Fibroblast of peridontal ligament (primary cell): ENCODE results near the gene MAGI2.

Experiments used
- DNase-seq: peaks from one replicate; pipeline ENCODE4 v3.0.0-alpha.2; 2010; ENCODE audit errors: extremely low read depth

The MAGI2 gene

DNA sequence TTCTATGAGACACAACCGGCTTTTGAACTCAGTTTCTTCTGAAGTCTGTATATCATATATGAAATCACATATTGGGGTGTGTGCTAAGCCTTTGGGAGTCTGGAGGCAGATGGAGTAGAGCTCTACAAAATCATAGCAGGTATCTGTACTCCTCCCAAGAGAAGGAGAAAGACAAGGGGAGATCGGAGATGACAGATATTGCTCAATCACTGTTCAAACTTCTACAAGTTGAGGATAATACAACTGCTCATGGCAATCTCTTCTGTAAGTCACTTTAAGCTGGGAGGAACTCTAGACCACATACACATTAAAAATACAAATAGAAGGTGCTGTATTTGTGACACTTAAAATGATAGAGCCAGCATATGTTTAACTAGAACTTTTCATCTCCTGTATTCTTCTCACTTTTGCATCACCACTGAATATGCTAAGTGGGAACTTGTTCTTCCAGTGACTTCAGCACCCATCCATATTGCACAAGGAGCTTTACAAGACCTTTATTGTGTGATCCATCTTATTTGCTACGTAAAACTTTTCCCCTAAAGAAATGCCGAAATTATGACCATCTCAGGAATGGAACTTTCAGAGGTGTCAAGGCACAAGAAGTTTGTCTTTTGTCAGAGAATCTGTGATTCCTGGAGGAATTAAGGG, 1273.5 kb downstream of the MAGI2 start:
- no peak for DNase-seq

DNA sequence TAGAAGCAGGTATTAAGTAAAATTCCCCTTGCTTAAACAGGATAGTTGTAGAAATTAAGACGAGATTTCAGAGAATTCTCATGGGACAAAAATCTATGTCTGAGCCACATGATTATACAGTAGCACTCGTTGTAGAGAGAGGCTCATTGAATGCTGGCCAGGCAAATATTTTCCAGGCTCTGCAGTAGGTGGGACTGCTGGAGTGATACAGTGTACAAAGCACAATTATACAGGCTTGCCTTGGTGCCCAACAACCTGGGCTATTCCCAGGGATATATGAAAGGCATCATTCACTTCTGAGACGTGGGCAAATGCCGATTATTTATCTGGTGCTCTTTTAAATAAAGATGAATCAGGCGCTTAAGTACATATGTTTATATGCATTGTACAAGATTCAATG, 1274.3 kb downstream of the MAGI2 start:
- DNase-seq = no peak

DNA sequence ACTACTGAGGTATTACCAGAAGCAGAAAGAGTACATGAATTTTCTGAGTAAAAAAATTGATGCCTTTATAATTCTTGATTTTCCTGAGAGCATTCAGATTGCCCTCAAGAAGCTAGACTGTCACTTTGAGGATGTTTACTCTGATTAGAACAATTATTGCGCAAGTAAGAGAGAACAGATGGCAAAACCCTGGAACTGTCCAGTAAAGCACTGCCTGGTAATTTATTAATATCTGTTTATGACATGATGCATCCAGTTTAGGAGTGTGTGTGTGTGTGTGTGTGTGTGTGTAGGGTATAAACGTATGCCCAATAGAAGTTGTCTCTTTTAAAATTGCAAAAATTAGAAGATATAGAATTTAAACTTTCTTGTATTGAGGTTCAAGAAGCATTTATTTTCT, 1275.1 kb downstream of the MAGI2 start:
- DNase-seq = peak; percentile 23

DNA sequence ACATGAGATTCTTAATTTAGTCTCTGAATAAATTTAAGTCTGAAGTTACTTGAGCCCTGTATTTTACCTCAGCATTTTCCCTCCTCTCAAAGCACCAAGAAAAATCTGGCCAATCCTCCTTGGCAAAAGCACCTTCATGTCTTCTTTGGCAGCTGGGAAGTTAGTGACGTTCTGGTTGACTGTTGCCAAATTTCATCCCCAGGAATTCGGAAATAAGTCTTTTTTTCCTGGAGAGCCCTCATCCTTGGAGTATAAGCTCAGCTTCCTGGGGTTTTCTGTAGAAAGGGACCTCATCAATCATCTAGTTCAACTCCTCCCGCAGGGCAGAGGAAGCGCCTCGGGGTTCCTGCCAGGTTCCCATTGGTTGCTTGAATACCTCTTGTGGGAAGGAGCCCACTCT, 1277.3 kb downstream of the MAGI2 start:
- peak; percentile 57 for DNase-seq

DNA sequence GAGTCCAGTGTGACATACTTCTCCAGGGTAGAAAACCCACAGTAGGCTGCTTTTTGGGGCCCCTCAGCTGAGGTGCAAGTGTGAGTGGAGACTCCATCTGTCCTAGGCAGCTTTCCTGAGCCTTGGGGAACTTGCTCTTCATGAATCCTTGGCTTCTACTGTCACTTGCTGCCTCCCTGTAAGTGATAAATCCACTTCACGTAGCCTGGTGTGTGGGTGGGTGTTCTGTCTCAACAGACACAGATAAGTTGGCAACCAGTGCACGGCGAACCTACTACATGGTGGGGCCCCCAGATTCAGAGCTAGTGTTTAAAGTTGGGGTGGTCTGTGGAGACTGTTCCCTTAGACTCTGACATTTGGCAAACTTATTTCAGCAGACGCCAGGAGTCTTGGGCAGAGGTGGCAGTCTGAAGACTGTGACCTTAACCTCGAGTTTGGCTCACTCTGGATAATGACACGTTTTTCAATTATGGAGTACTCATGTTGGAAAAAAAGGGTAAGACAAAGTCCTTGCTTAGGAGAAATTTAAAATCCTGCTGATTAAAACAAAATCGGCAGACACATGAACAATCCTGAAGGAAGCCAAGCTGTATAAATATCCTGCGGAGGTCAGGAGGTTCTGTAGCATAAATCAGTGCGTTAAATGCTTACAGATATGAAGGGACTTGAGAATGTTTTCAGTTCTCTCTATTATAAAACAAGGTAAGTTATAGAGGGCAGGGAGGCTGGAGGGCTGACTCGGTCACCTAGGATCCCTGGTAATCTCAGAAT, 1278.0 kb downstream of the MAGI2 start:
- no peak for DNase-seq

DNA sequence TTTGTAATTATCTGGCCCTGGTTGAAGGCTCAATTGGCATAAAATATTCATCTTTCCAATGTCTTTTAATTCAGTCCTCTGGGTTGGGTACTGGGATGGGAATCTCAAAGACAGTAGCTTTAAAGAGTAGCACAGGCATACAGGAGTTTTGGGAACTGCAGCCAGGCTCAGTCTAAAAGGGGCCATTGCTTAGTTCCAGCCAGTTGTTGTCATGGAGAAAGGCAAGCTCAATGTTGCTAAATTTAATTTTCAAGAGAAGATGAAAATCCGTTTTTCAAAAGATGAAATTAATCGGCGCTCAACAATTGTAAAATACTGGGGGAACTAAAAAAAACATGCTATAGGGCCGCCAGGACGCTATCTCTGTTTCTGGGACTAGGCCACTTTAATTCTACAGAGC, 1279.8 kb downstream of the MAGI2 start:
- DNase-seq = no peak

DNA sequence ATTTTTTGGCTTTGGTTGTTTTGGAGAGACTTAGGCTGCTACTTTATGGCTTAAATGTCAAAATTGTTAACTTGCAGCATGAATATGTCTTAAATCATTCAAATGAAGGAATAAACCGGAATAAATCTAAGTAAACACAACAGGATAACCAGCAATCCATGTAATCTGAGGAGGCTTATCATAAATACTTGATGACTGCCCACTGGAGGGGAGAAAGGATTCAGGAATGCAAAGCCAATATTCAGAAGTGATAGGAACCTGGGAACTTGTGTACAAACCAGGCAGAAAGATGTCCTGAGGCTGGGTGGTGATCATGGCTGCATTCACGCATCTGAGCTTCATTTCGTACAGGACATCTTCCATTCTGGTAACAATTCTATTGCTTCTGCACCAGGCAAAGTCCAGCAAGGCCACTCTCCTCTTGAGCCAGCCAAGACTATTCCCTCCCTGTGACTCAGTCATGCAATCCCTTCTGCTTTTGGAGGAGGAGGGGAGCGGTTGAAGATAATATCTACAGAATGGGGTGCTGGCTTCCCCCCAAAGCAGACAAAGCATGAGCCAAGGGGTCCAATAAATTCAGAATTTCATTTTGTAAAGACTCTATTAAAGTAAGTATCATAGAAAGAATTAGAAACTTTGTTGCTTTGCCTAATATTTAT, 1280.4 kb downstream of the MAGI2 start:
- no peak for DNase-seq

DNA sequence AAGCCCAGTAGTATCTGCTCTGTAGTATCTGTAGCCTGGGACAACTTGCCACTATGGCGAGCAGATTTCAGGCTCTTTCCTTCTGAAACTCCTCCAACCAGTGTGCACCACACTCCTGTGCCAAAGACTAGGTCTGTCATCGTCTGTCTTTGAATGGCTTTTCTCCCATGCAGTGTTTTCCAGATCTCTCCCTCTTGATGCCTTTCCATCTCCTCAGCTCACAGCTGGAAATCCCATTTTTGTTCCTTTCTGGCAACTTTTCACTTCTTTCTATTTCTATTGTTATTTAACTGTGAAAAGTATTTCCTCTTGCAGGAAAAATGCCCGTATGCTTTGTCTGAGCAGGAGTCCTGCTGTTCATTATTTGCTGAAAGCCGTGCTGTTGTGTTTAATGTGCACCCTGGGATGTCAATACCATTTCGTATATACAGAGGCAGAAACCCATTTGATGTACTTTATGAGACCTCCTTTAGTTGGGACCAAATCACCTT, 1281.2 kb downstream of the MAGI2 start:
- no peak for DNase-seq

DNA sequence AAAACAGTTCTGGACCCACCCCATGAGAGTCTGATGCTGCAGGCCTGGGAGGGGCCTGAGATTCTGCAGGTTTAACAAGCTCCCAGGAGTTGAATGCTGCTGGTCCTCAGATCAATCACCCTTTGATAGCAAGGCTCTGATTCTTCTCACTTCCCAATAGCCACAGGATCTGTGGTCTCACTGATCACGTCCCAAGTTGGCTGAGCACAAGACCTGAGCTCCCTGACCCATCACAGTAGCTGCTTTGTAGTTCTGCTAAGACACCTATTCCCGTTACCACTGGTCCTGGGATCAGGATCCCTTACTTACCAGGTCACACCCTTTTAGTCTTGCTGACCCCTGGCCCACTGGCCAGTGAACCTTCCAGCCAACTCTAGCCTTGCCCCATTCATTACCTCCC, 1282.1 kb downstream of the MAGI2 start:
- DNase-seq = no peak

DNA sequence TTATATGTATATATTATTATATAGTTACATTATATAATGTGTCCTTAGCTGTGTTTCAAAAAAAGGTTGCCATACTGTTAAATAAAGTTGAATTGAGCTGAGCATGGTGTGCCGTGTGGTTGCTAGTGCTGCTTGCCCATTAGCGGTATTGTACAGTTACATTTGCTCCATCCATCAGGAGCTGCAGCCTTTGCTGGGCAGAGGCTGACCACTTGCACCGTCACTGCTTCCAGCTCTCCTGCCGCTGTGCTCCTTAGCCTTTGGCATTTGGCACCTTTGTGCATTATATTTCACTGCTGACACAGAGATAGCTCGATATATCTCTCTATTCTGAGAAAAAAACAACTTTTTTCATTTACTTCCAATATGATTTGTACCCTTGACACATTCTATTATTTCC, 1282.7 kb downstream of the MAGI2 start:
- no peak for DNase-seq

DNA sequence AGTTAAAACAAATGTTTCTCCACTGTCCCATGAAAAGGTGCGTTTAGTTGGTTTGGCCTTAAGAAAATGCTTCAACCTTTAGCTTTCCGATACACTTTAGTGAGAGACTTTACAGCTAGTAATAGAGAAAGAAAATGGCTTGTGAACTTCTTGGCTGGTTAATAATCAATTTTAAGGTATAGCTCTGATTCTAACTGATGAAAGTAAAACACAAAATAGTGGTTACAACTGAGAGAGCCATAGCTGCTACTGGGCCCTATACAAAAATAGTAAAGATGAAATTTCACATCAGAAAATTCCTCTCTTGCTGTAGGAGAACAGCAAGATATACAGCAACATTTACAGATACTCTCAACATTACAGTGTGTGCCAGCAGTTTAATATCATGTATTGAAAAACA, 1283.5 kb downstream of the MAGI2 start:
- DNase-seq = no peak

DNA sequence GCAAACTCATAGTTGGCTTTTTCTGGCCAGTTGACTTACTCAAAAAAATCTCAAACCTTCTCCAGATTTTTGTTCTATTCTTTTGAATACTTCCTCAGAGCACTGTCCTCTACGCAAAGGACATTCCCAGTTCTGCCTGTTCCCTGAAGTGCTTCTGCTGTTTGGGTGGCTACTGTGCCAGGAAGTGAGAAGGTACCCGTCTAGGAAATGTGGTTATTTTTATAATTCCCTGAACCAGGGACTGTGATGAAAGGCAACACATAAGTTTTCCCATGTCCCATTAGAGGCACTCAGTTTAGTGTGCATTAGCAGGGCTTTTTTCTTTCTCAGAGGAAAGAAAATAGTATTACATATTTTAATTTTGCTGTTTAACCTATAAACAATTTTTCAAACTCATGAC, 1284.6 kb downstream of the MAGI2 start:
- DNase-seq = no peak

DNA sequence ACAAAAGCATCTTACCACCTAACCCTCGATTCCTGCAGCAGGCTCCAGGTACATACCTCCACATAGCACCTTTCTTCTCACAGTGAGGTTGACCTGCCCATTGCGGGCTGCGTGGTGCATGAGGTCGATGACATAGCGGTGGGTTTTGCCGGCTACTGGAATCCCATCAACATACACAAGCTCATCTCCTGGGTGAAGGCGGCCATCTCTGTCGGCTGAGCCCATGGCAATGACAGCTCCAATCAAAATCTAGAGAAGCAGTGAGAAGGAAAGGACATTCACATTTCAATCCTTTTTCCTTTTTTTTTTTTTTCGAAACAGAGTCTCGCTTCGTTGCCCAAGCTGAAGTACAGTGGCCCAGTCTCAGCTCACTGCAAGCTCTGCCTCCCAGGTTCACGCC, 1285.6 kb downstream of the MAGI2 start:
- DNase-seq = no peak

DNA sequence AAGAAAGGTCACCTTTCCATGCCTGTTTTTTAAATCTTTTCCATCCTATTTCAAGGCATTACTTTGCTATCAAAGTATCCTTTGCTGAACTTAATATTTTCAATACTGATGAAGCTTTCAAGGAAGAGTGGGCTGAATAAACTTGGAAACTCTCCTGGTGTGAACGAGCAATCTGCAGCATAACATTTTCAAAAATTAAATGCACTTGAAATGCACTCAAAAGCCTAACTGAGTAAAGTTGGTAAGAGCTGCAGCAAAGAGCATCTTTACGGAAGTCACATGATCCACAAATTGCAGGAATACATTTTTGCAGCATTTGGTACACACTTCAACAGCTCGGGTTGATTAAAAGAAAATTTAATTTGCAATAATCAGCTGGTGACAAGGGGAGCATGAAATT, 1287.6 kb downstream of the MAGI2 start:
- no peak for DNase-seq

DNA sequence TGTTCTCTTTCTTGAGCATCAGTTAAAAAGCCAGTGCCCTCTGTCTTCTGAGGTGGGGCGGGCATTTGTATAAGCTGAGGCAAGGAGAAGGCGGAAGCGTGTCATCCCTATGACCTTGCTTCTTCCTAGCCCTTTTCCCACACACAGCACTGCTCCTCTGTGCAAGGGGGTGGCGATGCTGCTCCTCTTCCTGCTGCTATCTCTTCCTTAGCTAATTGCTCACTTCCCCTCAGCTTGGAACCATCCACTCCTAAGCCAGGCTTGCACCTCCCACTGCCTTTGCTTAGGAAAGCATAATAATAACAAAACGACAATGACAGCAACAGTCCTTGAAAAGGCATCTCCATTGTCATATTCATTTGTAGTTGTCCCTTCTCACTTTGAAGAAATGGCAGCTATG, 1288.0 kb downstream of the MAGI2 start:
- no peak for DNase-seq

DNA sequence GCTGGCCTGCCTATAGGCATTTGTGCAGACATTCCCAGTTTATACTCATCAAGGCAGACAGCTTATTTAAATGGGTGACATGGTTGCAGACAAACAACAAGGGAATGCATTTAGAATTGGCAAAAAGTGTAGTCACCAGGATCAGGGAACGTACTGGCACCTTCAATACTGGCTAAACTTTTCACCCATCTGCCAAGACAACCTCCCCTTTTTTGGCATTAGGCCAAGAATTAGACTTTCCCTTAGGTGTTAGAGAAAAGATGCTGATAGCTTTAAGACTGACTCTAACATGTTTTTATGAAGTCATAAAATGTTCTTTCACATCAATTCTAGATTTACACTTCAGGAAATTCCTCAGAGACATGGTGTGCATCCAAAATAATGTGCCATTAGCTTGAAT, 1289.0 kb downstream of the MAGI2 start:
- no peak for DNase-seq

DNA sequence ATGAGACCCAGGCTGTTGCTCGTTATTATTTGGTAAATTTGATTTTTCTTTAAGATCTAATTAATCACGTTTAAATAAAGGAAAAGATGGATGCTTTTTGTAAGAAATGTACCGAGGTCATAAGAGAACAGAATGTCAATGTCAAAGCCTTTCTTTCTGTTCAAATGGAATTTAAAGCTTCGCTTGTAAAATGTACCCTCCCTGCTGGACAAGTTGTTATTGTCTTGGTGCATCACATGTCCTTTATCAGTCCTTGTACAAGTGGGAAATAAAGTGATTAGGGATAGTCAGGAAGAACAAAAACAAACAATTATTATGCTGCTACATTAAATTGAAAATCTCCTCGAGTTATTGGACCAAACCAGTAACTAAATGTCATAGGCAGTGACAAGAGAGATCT, 1291.7 kb downstream of the MAGI2 start:
- DNase-seq = no peak

DNA sequence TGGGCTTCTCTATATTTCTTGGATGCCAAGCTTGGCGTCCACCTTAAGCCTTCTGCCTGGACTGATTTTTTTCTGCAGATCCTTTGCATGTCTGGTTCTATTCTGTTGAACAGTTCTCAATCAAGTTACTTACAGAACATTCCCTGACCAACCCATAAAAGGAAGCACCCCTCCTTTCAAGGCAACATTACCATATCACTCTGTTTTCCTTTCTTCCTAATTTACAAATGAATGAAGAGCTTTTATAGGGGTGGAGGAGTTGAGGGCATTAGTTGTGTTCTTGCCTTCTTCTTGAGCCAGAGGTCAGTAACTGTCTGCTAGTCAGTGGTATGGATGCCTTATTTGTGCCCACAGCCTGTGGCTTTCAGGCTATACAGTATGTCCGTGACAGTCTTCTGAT, 1293.9 kb downstream of the MAGI2 start:
- DNase-seq = no peak

DNA sequence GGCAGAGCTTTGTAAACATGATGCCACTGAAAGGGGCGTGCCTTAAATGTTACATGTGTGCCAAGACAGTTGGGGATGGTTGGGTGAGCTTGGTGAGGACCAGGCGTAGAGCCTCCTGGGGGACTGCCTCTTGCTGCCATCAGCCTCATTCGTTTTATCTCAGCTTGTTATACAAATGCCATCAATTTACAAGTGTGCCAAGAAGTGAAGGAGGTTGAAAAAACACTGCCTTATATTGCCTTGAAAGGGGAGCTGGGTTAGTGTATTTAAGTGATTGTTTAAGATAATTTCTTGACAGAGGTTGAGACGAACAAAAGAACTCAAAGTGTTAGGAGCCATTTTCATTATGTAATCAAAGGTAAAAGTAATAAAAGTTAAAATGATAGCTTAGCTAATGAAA, 1300.2 kb downstream of the MAGI2 start:
- DNase-seq = no peak

DNA sequence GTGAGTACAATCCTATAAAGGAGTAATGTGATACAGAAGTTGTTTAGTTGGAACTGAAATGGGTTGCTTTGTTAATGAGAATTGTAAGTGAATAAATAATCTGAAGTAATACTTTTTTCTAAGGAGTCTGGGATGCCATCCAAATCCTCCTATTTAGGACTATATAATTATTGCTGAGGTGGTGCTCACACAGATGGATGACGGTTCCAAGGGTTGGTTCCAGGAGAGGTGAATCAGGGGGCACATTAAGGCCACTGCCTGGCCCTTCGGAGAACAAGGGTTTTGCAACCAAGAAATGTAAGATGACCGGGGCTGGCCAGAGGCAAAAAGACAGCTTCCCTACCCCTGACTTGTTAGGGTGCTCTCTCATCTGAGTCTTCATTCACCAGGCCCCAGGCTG, 1302.2 kb downstream of the MAGI2 start:
- peak; percentile 95 for DNase-seq

DNA sequence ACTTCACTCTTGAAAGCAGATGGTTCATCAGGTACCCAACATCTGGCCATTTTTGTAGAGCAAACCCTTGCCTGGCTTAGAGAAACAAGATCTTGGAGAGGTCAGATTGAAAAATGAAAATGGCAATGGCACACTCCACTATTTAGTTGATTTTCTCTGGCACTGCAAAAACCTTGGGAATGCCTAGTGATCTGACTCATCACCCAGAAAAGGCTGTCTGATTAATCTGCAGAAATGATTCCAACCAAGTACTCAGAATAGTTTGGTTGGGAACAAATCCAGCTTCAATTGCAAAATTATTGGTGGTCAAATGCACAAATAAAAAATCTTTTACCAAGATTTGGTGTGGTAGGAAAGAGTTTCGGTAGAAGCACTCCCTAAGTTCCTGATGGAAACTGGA, 1303.7 kb downstream of the MAGI2 start:
- DNase-seq = peak; percentile 98

DNA sequence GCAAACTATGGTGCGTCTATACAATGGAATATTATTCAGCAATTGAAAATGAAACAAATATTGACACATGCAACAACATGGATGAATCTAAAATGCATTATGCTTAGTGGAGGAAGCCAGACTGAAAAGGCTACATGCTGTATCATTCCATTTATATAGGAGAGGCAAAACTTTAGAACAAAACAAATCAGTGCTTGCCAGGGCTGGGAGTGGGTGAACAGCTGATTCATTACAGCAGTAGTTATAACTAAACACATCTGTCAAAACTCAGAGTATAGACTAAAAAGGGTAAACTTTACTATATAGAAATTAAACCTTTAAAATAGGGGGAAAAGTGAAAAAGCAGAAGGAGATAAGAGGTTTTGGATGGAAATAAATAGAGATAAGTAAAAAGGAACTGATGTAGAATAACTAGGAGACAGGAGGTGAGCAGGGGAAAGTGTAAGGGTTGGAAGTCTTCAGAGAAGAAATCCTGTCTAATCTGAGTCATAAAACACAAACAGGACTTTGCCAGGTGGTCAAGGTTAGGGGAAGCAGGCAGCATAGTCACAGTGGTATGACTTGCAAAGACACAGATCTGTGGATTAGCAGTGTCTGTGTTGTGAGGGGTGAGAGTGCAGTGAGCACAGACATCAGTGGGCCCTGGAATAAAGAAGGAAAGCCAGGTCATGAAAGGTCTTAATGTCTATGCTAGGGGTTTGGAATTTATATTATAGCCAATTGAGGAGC, 1305.1 kb downstream of the MAGI2 start:
- DNase-seq = peak; percentile 56
